ENCODE results near the gene NELFE. TPM values are rescaled to one million over a fixed set of nuclear protein-coding genes. Genes with fewer than 3 reads are reported as not detected.
"Not testable (repeated sequence)": the region's sequence is repeated elsewhere in the genome, so short reads cannot be mapped to it uniquely, and the experiment has no call there.

The NELFE gene
- polyA plus RNA-seq, 1 donor (not counting 4 experiments of a cell fraction or from before 2014, with no cell fraction given): 51.9 TPM

DNA sequence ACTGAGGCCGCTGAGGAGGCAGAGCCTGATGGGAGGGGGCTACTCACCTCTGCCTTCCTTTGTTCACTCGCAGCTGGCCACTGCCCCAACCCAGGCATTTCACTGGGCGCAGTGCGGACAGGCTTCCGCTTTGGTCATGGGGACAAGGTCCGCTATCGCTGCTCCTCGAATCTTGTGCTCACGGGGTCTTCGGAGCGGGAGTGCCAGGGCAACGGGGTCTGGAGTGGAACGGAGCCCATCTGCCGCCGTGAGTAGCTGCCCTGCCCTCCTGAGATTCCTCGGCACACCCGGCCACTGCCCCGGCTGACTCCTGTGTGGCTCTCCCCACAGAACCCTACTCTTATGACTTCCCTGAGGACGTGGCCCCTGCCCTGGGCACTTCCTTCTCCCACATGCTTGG, 25.2 kb downstream of the NELFE start:
- Histone ChIP-seq H3K79me2 (ENCODE audit: control insufficient read depth, insufficient read depth, low read length) (no peaks in the 10 kb centered on the region), H3K4me3 (ENCODE audit: control insufficient read depth in 2 of 3, extremely low read depth in 1 of 3, insufficient read depth in 2 of 3, low read depth in 1 of 3, low read length in 3 of 3) (no peak overlapping the region), H3K27ac (ENCODE audit: control insufficient read depth, insufficient read depth, low read length) (no peak overlapping the region), H3K4me1 (ENCODE audit: control insufficient read depth, extremely low read depth, insufficient read depth, low read length) (no peaks in the 10 kb centered on the region), H2AFZ (ENCODE audit: control insufficient read depth, low read length) (no peak overlapping the region), H3K36me3 (ENCODE audit: control insufficient read depth in 2 of 2, extremely low read depth in 1 of 2, insufficient read depth in 2 of 2, low read length in 2 of 2) (no peaks in the 10 kb centered on the region), H3K27me3 (ENCODE audit: control insufficient read depth, extremely low read depth, insufficient read depth, low read length) (peaks cover 11% of the 10 kb centered on the region), H3K4me2 (ENCODE audit: control insufficient read depth, extremely low read depth, insufficient read depth, low read depth, low read length) (no peak overlapping the region), H4K20me1 (ENCODE audit: control insufficient read depth, extremely low read depth, insufficient read depth, low read length) (no peaks in the 10 kb centered on the region), H3K9me3 (ENCODE audit: control insufficient read depth, low read depth, low read length) (no peaks in the 10 kb centered on the region), H3K9me1 (ENCODE audit: control insufficient read depth, extremely low read depth, insufficient read depth, low read length) (no peaks in the 10 kb centered on the region), H3K9ac (ENCODE audit: control insufficient read depth, extremely low read depth, insufficient read depth, low read length) (no peak overlapping the region)
- dilution Hi-C loops (cut with MboI; ENCODE audit: extremely low pct_ligation_motif_present, low sequenced_read_pairs): no loop called here
- no peak for TF ChIP-seq EZH2 (IDR thresholded peaks at IDR 0.05; ENCODE audit: low read length)
- TF ChIP-seq, protein P1, sequence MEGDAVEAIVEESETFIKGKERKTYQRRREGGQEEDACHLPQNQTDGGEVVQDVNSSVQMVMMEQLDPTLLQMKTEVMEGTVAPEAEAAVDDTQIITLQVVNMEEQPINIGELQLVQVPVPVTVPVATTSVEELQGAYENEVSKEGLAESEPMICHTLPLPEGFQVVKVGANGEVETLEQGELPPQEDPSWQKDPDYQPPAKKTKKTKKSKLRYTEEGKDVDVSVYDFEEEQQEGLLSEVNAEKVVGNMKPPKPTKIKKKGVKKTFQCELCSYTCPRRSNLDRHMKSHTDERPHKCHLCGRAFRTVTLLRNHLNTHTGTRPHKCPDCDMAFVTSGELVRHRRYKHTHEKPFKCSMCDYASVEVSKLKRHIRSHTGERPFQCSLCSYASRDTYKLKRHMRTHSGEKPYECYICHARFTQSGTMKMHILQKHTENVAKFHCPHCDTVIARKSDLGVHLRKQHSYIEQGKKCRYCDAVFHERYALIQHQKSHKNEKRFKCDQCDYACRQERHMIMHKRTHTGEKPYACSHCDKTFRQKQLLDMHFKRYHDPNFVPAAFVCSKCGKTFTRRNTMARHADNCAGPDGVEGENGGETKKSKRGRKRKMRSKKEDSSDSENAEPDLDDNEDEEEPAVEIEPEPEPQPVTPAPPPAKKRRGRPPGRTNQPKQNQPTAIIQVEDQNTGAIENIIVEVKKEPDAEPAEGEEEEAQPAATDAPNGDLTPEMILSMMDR (optimal IDR thresholded peaks at IDR 0.05 in 1 of 3, IDR thresholded peaks at IDR 0.05 in 1 of 3, conservative IDR thresholded peaks at IDR 0.05 in 1 of 3; ENCODE audit: extremely low read depth in 1 of 3, insufficient read depth in 2 of 3, low read length in 3 of 3): no peak
- DNase-seq (ENCODE audit: low read depth, low spot score) (no peak), FAIRE-seq (no peak)

DNA sequence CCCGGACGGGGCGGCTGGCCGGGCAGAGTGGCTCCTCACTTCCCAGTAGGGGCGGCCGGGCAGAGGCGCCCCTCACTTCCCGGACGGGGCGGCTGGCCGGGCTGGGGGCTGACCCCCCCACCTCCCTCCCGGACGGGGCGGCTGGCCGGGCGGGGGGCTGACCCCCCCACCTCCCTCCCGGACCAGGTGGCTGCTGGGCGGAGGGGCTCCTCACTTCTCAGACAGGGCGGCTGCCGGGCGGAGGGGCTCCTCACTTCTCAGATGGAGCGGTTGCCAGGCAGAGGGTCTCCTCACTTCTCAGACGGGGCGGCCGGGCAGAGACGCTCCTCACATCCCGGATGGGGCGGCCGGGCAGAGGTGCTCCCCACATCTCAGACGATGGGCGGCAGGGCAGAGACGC, 26.6 kb downstream of the NELFE start:
- H3K27me3 ChIP-seq (ENCODE audit: control insufficient read depth, extremely low read depth, insufficient read depth, low read length): peaks cover 18% of the 10 kb centered on the region
- H2AFZ ChIP-seq (ENCODE audit: control insufficient read depth, low read length); H3K4me3 ChIP-seq (ENCODE audit: control insufficient read depth in 2 of 3, extremely low read depth in 1 of 3, insufficient read depth in 2 of 3, low read depth in 1 of 3, low read length in 3 of 3); H3K36me3 ChIP-seq (ENCODE audit: control insufficient read depth in 2 of 2, extremely low read depth in 1 of 2, insufficient read depth in 2 of 2, low read length in 2 of 2); H3K9me3 ChIP-seq (ENCODE audit: control insufficient read depth, low read depth, low read length); H4K20me1 ChIP-seq (ENCODE audit: control insufficient read depth, extremely low read depth, insufficient read depth, low read length); FAIRE-seq; DNase-seq (ENCODE audit: low read depth, low spot score); H3K4me2 ChIP-seq (ENCODE audit: control insufficient read depth, extremely low read depth, insufficient read depth, low read depth, low read length); H3K4me1 ChIP-seq (ENCODE audit: control insufficient read depth, extremely low read depth, insufficient read depth, low read length); H3K9ac ChIP-seq (ENCODE audit: control insufficient read depth, extremely low read depth, insufficient read depth, low read length); H3K9me1 ChIP-seq (ENCODE audit: control insufficient read depth, extremely low read depth, insufficient read depth, low read length); H3K79me2 ChIP-seq (ENCODE audit: control insufficient read depth, insufficient read depth, low read length); dilution Hi-C loops (cut with MboI; ENCODE audit: extremely low pct_ligation_motif_present, low sequenced_read_pairs); H3K27ac ChIP-seq (ENCODE audit: control insufficient read depth, insufficient read depth, low read length): not testable (repeated sequence)

DNA sequence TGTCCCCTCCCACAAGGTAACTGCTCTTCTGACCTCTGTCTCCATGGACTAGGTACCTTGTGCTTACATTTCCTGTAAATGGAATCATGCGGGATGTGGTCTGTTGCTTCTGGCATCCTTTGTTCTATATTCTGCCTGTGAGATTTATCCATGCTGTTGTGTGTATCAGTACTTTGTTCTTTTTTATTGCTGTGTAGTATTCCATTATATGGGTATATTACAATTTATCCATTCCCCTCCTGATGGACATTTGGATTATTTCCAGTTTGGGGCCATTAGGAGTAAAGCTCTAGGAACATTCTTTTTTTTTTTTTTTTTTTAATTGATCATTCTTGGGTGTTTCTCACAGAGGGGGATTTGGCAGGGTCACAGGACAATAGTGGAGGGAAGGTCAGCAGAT, 27.8 kb downstream of the NELFE start:
- TF ChIP-seq EZH2 (IDR thresholded peaks at IDR 0.05; ENCODE audit: low read length): no peak
- TF ChIP-seq, protein P1 (optimal IDR thresholded peaks at IDR 0.05 in 1 of 3, IDR thresholded peaks at IDR 0.05 in 1 of 3, conservative IDR thresholded peaks at IDR 0.05 in 1 of 3; ENCODE audit: extremely low read depth in 1 of 3, insufficient read depth in 2 of 3, low read length in 3 of 3): no peak
- no peaks in the 10 kb centered on the region for H3K4me1 ChIP-seq (ENCODE audit: control insufficient read depth, extremely low read depth, insufficient read depth, low read length)
- H2AFZ ChIP-seq (ENCODE audit: control insufficient read depth, low read length): no peak overlapping the region
- no peak for DNase-seq (ENCODE audit: low read depth, low spot score)
- FAIRE-seq: no peak
- H3K4me2 ChIP-seq (ENCODE audit: control insufficient read depth, extremely low read depth, insufficient read depth, low read depth, low read length): no peak overlapping the region
- no peaks in the 10 kb centered on the region for H3K79me2 ChIP-seq (ENCODE audit: control insufficient read depth, insufficient read depth, low read length)
- H3K9ac ChIP-seq (ENCODE audit: control insufficient read depth, extremely low read depth, insufficient read depth, low read length): no peak overlapping the region
- H3K27ac ChIP-seq (ENCODE audit: control insufficient read depth, insufficient read depth, low read length): no peak overlapping the region
- no peaks in the 10 kb centered on the region for H4K20me1 ChIP-seq (ENCODE audit: control insufficient read depth, extremely low read depth, insufficient read depth, low read length)
- H3K9me1 ChIP-seq (ENCODE audit: control insufficient read depth, extremely low read depth, insufficient read depth, low read length): no peaks in the 10 kb centered on the region
- H3K9me3 ChIP-seq (ENCODE audit: control insufficient read depth, low read depth, low read length): no peaks in the 10 kb centered on the region
- no peaks in the 10 kb centered on the region for H3K36me3 ChIP-seq (ENCODE audit: control insufficient read depth in 2 of 2, extremely low read depth in 1 of 2, insufficient read depth in 2 of 2, low read length in 2 of 2)
- dilution Hi-C loops (cut with MboI; ENCODE audit: extremely low pct_ligation_motif_present, low sequenced_read_pairs): no loop called here
- no peak overlapping the region for H3K4me3 ChIP-seq (ENCODE audit: control insufficient read depth in 2 of 3, extremely low read depth in 1 of 3, insufficient read depth in 2 of 3, low read depth in 1 of 3, low read length in 3 of 3)
- peaks cover 18% of the 10 kb centered on the region for H3K27me3 ChIP-seq (ENCODE audit: control insufficient read depth, extremely low read depth, insufficient read depth, low read length)

Measured in keratinocyte (primary cell).